ENCODE results near the gene TRMT10B.

TRMT10B gene

GRCh38 chr9:37740631-37741328, 12.8 kb upstream of the TRMT10B start:
- DNase-seq (ENCODE audit: extremely low spot score), result no peak
- TF ChIP-seq CTBP1 (IDR thresholded peaks at IDR 0.05; ENCODE audit: borderline replicate concordance), result no peak
- TF ChIP-seq BHLHE40 (IDR thresholded peaks at IDR 0.05; ENCODE audit: borderline replicate concordance), result no peak
- TF ChIP-seq HDGF (IDR thresholded peaks at IDR 0.05; ENCODE audit: borderline replicate concordance), result no peak
- no peak for TF ChIP-seq FOXA1 (IDR thresholded peaks at IDR 0.05)
- TF ChIP-seq PKNOX1 (IDR thresholded peaks at IDR 0.05), result no peak
- ChIA-PET CTCF (no interaction called here), POLR2A (no interaction called here)

GRCh38 chr9:37745970-37746369, 7.6 kb upstream of the TRMT10B start:
- TF ChIP-seq FOXA1 (IDR thresholded peaks at IDR 0.05) (no peak), ARNT (IDR thresholded peaks at IDR 0.05) (no peak), ELF4 (IDR thresholded peaks at IDR 0.05) (no peak), SUZ12 (IDR thresholded peaks at IDR 0.05) (no peak), ZNF384 (IDR thresholded peaks at IDR 0.05) (no peak), L3MBTL2 (conservative IDR thresholded peaks at IDR 0.05) (no peak), BHLHE40 (IDR thresholded peaks at IDR 0.05; ENCODE audit: borderline replicate concordance) (no peak), LEF1 (IDR thresholded peaks at IDR 0.05; ENCODE audit: borderline replicate concordance) (no peak), FOXM1 (IDR thresholded peaks at IDR 0.05; ENCODE audit: borderline replicate concordance) (no peak), NFRKB (IDR thresholded peaks at IDR 0.05) (no peak), CTBP1 (IDR thresholded peaks at IDR 0.05; ENCODE audit: borderline replicate concordance) (no peak), SP1 (IDR thresholded peaks at IDR 0.05) (no peak)
- ChIA-PET CTCF (no interaction called here), POLR2A (no interaction called here)
- DNase-seq (ENCODE audit: extremely low spot score), result no peak

- TF ChIP-seq SUZ12 (IDR thresholded peaks at IDR 0.05), result no peak
- TF ChIP-seq SP1 (IDR thresholded peaks at IDR 0.05), result no peak
- TF ChIP-seq CTBP1 (IDR thresholded peaks at IDR 0.05; ENCODE audit: borderline replicate concordance), result no peak
- no peak for TF ChIP-seq LEF1 (IDR thresholded peaks at IDR 0.05; ENCODE audit: borderline replicate concordance)
- TF ChIP-seq ZNF384 (IDR thresholded peaks at IDR 0.05), result no peak
- TF ChIP-seq ELF4 (IDR thresholded peaks at IDR 0.05), result no peak
- no peak for TF ChIP-seq BHLHE40 (IDR thresholded peaks at IDR 0.05; ENCODE audit: borderline replicate concordance)
- TF ChIP-seq FOXM1 (IDR thresholded peaks at IDR 0.05; ENCODE audit: borderline replicate concordance), result no peak
- TF ChIP-seq TARDBP (IDR thresholded peaks at IDR 0.05), result no peak
- TF ChIP-seq PKNOX1 (IDR thresholded peaks at IDR 0.05), result no peak
- no peak for TF ChIP-seq NFRKB (IDR thresholded peaks at IDR 0.05)
- no peak for TF ChIP-seq HDGF (IDR thresholded peaks at IDR 0.05; ENCODE audit: borderline replicate concordance)
- TF ChIP-seq FOXK2 (IDR thresholded peaks at IDR 0.05), result no peak
- TF ChIP-seq ARNT (IDR thresholded peaks at IDR 0.05), result no peak
- no peak for TF ChIP-seq L3MBTL2 (conservative IDR thresholded peaks at IDR 0.05)
- DNase-seq (ENCODE audit: extremely low spot score), result no peak
- POLR2A ChIA-PET, result no interaction called here
- CTCF ChIA-PET, result interaction anchor here (0.6 kb wide), 1 partner anchor 147 kb away, joined by 3 read pairs; no protein-coding TSS in a partner anchor
Measured at GRCh38 chr9:37746448-37747270, 6.9 kb upstream of the TRMT10B start.

- ChIA-PET POLR2A (no interaction called here), CTCF (interaction anchor here (0.6 kb wide), 1 partner anchor 148 kb away, joined by 3 read pairs; no protein-coding TSS in a partner anchor)
- peak; percentile 83 for DNase-seq (ENCODE audit: extremely low spot score)
- peak; percentile 28; the same call in 1 of the 2 replicates for TF ChIP-seq L3MBTL2 (conservative IDR thresholded peaks at IDR 0.05)
- TF ChIP-seq FOXM1 (IDR thresholded peaks at IDR 0.05; ENCODE audit: borderline replicate concordance), result no peak
Measured at GRCh38 chr9:37747271-37747753, 6.3 kb upstream of the TRMT10B start.

- TF ChIP-seq FOXK2 (IDR thresholded peaks at IDR 0.05) (no peak), L3MBTL2 (conservative IDR thresholded peaks at IDR 0.05) (no peak), LEF1 (IDR thresholded peaks at IDR 0.05; ENCODE audit: borderline replicate concordance) (no peak), BHLHE40 (IDR thresholded peaks at IDR 0.05; ENCODE audit: borderline replicate concordance) (no peak), PKNOX1 (IDR thresholded peaks at IDR 0.05) (no peak), ARNT (IDR thresholded peaks at IDR 0.05) (no peak), SP1 (IDR thresholded peaks at IDR 0.05) (no peak), SUZ12 (IDR thresholded peaks at IDR 0.05) (no peak), ZNF384 (IDR thresholded peaks at IDR 0.05) (no peak), TARDBP (IDR thresholded peaks at IDR 0.05) (no peak), ELF4 (IDR thresholded peaks at IDR 0.05) (no peak), FOXM1 (IDR thresholded peaks at IDR 0.05; ENCODE audit: borderline replicate concordance) (no peak), CTBP1 (IDR thresholded peaks at IDR 0.05; ENCODE audit: borderline replicate concordance) (no peak), FOXA1 (IDR thresholded peaks at IDR 0.05) (no peak), NFRKB (IDR thresholded peaks at IDR 0.05) (no peak), HDGF (IDR thresholded peaks at IDR 0.05; ENCODE audit: borderline replicate concordance) (no peak)
- CTCF ChIA-PET, result interaction anchor here (0.7 kb wide), 1 partner anchor 143 kb away, joined by 3 read pairs; no protein-coding TSS in a partner anchor
- DNase-seq (ENCODE audit: extremely low spot score), result no peak
- POLR2A ChIA-PET, result interaction anchor here (1.3 kb wide), 1 partner anchor 157 kb away, joined by 3 read pairs; the partner anchor contains the start of gene TOMM5
Measured at GRCh38 chr9:37749129-37749528, 4.5 kb upstream of the TRMT10B start.

All from HEK293T (cell line).